Skeletal muscle satellite cell (primary cell): ENCODE data around the gene CNPY1.

ENCODE experiments used
- H3K27me3 ChIP-seq: 2 replicates; pipeline ENCODE4 v1.7.0; 2013; ENCODE audit warnings: low read length; ENCODE audit not compliant: control insufficient read depth, insufficient read depth
- H3K36me3 ChIP-seq: 2 replicates; pipeline ENCODE4 v1.7.0; 2013; ENCODE audit warnings: mild to moderate bottlenecking, control low read depth, low read length; ENCODE audit not compliant: insufficient read depth
- H3K4me1 ChIP-seq: 2 replicates; pipeline ENCODE4 v1.7.0; 2013; ENCODE audit warnings: low read length; ENCODE audit not compliant: control insufficient read depth, insufficient read depth
- H3K4me2 ChIP-seq: 2 replicates; pipeline ENCODE4 v1.7.0; 2013; ENCODE audit warnings: mild to moderate bottlenecking, low read length
- H3K4me3 ChIP-seq: 2 replicates; pipeline ENCODE4 v1.7.0; 2013; ENCODE audit warnings: low read length
- H3K9ac ChIP-seq: 2 replicates; pipeline ENCODE4 v1.7.0; 2013; ENCODE audit warnings: mild to moderate bottlenecking, low read depth, low read length, moderate library complexity
- H3K9me3 ChIP-seq: replicated peaks from 2 replicates; pipeline ENCODE4 v1.7.0; 2013; ENCODE audit warnings: mild to moderate bottlenecking, control low read depth, low read length

Gene CNPY1

DNA sequence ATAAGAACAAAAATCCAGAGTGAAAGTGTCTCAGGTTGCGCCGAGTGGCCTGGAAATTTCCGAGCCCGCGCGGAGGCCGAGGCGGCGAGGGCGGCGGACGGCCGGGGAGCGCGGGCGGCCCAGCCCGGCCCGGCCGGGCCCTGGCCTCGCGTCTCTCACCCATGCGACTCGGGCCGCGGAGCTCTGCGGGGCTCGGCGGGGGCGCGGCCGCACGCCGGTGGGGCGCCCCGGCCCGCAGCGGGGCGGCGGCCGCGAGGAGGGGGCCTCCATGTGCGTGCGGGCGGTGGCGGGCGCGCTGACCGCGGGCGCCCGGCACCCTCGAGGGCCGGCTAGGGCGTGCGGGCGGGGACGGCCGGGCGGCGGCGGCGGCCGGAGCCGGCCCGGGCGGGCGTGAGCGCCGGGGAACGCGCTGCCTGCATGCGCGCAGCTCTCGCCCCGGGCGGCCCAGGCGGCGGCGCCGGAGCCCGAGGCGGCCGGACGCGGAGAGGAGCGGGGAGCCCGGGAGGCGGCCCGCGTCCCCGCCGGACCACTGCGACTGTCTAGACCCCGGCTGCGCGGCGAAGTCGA lies 88.7 kb downstream of the CNPY1 start:
- Histone ChIP-seq H3K9me3 (no peaks in the 10 kb centered on the region), H3K4me2 (peak overlapping the region; percentile 80), H3K36me3 (no peaks in the 10 kb centered on the region), H3K4me3 (peak overlapping the region; percentile 60), H3K9ac (no peak overlapping the region), H3K4me1 (no peaks in the 10 kb centered on the region), H3K27me3 (peaks cover 91% of the 10 kb centered on the region)

DNA sequence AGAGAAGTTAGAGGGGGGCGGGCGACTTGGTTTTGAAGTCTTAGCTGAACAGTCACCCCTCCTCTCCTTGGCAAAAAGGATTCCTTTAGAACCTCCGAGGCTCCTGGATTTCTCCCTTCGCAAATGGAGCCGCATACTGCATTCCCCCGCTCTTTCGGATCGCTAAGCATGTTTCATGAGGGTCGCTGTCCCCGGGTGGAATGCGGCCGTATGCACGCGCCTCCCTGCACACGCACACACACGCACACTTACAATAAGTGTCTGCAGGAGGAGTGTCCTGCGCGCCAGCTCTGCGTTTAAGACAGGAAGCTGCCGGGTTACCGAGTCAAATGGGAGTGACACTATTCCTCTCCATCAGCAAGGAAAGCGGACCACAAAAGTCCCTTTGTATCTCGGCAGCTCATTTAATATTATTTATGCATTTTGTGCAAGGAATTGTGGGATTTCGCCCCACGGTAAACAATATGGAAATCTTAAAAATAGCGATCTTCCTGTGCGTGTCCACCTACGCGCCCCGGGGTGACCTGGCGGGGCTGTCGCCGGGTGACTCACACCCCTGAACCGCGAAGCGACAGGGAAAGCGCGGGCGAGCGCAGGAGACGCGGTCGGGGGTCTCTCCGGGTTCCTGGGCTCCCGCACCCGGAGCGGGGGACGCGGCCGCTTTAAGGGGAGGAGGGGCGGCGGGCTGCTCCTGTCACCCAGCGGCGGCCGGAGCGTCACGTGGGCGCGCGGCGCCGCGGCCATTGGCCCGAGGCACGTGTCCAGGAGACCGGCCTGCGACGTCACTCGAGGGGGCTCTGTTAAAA lies 89.4 kb downstream of the CNPY1 start:
- Histone ChIP-seq H3K27me3 (peaks cover 90% of the 10 kb centered on the region), H3K9me3 (no peaks in the 10 kb centered on the region), H3K4me3 (peak overlapping the region; percentile 60), H3K36me3 (no peaks in the 10 kb centered on the region), H3K4me2 (peak overlapping the region; percentile 80), H3K9ac (no peak overlapping the region), H3K4me1 (no peaks in the 10 kb centered on the region)

DNA sequence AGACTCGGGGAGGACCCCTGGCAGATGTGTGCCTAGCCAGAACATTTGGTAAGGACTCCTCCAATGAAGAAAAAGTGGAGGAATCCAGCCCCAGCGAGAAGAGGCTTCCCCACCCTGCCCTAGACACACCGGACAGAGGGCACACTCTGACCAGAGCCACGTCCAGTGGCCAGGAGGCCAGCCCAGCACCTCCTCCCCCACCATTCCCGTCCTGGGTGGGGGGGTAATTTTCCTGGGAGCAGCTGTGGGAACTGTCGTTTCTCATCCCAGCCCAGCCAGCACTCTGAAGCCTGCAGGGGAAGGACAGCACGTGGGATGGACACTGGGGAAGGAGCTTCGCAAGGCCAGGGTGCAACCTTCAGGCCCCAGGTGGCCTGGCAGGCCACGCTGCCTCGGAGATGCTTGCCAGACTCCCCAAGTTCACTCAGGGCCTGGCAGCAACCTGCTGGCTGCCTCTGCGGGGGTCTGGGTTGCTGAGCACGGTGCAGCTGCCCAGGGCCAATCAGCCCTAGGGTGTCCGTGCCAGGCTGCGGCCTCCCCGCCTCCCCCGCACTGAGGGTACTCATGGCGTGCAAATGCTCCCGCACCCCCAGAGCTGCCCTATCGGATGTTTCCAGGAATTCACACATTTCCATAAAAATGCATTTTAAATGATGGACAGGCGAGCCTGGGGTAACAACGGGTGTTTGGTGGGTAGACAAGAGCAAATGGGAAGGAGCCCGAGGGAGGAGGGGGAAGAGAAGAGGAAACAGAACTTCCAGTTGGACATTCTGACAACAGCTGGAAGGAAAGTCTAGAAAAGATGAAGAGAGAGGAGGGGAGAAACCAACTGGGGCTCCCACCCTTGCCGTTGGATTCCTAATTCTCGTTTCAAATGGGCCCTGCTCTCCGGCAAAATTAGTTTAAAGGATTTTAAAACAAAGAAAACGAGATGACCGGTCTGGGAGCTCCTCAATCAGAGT lies 90.3 kb downstream of the CNPY1 start:
- Histone ChIP-seq H3K9me3 (no peaks in the 10 kb centered on the region), H3K4me3 (no peak overlapping the region), H3K36me3 (no peaks in the 10 kb centered on the region), H3K9ac (no peak overlapping the region), H3K27me3 (peaks cover 90% of the 10 kb centered on the region), H3K4me1 (no peaks in the 10 kb centered on the region), H3K4me2 (peak overlapping the region; percentile 80)

DNA sequence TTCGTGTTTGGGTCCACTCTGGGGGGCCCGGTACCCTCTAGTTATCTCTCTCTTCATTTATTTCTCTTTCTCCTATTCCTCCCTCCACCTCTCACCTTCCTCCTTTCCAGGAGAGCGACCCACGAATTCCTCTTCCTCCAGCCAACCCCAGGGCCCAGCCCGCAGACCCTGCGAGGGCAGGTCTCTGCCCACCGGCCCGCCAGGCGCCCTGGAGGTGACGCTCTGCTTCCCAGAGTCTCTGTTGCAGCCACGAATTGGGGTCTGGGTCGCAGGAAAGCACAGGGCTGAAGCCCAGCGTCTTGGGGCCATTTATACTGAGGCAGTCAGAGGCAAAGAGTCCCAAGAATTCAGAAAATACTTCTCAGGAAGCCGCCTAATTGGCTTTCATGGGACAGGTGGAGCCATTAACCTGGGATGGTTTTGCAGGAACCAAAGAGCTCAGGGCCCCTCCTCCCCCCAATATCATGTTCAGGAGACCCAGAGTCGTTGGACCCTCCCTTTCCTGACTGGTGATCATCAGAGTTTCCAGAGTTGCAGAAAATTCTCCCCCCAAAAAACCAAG lies 91.1 kb downstream of the CNPY1 start:
- Histone ChIP-seq H3K4me3 (no peak overlapping the region), H3K36me3 (no peaks in the 10 kb centered on the region), H3K9ac (no peak overlapping the region), H3K4me1 (no peaks in the 10 kb centered on the region), H3K27me3 (peaks cover 90% of the 10 kb centered on the region), H3K4me2 (no peak overlapping the region), H3K9me3 (no peaks in the 10 kb centered on the region)

DNA sequence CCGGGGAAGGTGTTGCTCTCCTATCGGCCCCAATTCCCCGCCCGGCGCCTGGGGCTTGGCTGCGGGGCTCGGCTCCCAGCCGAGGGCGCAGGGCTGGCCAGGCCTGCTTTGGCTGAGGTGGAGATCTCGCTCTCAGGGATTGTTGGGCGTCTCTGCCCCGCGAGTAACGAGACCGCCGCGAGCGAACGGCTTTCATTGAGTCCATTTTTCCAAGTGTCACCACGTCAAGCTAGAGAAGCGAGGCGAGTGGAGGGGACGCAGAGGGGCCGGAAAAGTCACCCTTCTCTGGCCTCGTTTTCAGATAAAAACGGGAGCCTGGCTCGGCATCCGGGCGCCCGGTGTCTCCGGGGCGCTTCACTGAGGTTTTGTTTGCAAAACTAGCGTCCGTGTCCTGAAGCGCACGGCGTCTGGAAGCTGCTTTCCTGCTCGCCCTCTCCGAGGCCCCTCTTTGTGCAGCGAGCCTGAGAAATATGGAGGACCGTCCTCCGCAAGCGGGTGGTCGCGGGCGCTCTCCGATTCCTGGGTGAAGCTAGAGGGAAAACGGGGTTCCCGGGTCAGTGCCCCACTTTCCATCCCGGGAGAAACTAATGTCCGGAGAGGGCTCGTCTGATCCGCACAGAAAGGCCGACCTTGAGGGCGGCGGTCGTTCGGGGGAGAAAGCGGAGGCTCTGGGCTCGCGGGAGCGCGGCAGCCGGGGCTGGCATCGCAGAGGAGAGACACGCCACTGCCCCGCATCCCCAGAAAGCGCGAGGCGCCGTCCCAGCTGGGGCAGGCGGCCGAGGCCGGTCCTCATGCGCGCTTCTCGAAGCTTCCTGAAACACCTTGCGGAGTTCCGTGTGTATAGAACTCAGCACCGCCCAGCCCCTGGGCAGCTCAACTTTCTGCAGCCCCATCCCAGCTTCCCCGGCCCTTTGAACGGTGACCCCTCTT lies 91.9 kb downstream of the CNPY1 start:
- Histone ChIP-seq H3K9me3 (no peaks in the 10 kb centered on the region), H3K27me3 (peaks cover 90% of the 10 kb centered on the region), H3K9ac (no peak overlapping the region), H3K4me2 (peak overlapping the region; percentile 31), H3K36me3 (no peaks in the 10 kb centered on the region), H3K4me3 (no peak overlapping the region), H3K4me1 (no peaks in the 10 kb centered on the region)

DNA sequence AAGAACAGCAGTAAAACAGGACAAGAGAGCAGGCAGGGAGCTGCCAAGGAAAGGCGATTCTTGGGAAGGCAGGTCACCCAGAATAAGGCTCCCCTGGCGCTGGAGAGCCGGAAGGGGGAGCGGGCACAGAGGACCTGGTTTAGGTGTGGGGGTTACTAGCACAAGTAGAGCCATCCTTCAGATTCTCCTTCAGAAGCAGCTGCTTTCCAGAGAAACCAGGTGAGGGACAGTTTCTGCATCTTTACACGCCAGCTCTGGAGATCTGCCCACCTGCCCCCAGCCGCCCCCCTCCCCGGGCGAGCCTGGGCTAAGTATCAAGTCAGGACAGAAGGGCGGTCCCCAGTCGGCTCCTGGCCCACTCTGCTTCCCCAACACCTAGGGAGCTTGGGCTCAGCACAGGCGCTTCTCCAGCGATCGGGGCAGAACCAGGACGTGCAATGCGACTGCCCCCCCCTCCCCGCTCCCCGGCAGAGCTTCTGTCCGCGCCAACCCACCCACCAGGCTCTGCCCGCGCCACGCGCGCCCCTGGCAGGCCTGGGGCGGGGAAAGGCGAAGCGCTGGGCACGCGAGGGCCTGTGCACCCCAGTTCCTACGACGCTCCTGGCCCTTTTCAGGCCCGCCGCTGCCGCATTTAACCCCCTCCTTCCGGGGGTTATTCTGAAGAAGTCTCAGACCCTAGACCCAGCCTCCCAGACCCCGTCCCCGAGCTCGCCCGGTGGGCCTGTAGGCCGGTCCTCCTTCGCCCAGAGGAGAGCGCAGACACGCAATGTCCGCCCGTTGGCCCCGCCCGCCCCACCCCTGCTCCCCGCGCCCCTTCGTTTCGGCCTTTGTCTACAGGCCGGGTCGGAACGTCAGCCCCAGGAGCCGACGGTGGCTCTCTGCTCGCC lies 92.8 kb downstream of the CNPY1 start:
- peaks cover 91% of the 10 kb centered on the region for H3K27me3 ChIP-seq
- H3K9me3 ChIP-seq: no peaks in the 10 kb centered on the region
- H3K4me2 ChIP-seq: no peak overlapping the region
- no peaks in the 10 kb centered on the region for H3K36me3 ChIP-seq
- no peak overlapping the region for H3K9ac ChIP-seq
- H3K4me3 ChIP-seq: no peak overlapping the region
- H3K4me1 ChIP-seq: no peaks in the 10 kb centered on the region

DNA sequence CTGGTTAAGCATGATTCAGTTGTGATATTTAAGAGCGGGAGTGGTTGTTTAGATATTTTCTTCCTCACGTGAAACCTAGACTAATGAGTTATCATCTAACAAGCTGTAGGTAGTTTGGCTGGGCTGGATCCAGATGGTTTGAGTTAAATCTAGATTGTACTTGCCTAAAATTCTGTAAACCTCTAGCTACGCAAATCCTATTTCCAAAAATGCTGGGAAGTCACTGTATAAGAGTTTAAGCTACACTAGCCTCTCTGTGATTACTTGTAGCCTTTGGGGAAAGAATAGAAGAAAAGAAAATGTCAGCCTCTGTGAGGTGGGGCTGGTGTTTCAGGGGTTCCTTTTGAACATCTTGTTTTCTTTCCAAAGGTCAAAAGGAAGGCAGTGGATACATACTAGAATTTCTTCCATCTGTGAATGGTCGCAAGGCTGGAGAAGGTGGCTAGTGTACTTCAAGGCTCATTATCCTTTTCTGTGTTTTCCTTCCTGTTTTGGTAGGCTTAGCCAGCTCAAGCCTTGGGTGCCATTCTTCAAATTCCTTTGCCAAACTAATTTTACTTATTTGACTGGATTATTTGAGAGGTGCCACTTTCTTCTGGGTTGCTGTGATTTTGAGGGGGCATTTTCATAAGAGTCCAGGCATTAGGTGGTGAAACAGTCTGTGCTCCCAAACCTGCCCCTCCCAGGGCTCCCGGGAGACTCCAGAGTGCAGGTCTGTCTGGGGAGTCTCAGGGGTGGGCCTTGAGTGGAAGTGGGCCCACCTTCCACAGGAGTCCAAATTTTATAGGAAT lies 93.7 kb downstream of the CNPY1 start:
- no peaks in the 10 kb centered on the region for H3K4me1 ChIP-seq

DNA sequence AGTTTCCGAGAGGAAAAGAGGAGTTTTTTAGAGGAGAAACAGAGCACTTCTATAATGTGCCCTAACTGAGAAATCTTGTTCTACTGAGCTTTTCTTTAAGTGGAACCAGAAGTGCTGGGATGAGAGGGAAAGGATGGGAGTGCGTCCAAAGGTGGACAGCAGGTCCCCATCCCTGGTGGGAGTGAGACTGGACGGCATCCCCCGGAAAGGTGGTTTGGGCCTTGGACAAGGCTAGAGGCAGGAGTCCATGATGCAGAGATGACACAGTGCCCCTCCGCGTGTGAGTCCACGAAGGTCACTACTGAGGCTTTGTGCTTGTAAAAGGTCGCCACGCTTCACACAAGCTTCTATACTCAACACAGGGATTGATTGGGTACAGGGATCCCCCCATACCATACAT lies 94.5 kb downstream of the CNPY1 start:
- Histone ChIP-seq H3K36me3 (no peaks in the 10 kb centered on the region), H3K4me2 (no peak overlapping the region), H3K9ac (no peak overlapping the region), H3K4me1 (no peaks in the 10 kb centered on the region), H3K9me3 (no peaks in the 10 kb centered on the region), H3K4me3 (no peak overlapping the region), H3K27me3 (peaks cover 94% of the 10 kb centered on the region)

More for the DNA sequence above, 93.7 kb downstream of the CNPY1 start:
- Histone ChIP-seq H3K4me2 (no peak overlapping the region), H3K36me3 (no peaks in the 10 kb centered on the region), H3K4me3 (no peak overlapping the region), H3K27me3 (peaks cover 92% of the 10 kb centered on the region), H3K9ac (no peak overlapping the region), H3K9me3 (no peaks in the 10 kb centered on the region)
